Skeletal muscle satellite cell (primary cell): ENCODE data around the gene PRKCB.

ENCODE experiments used
- H3K27me3 ChIP-seq: 2 replicates; pipeline ENCODE4 v1.7.0; 2013; ENCODE audit warnings: low read length; ENCODE audit not compliant: control insufficient read depth, insufficient read depth
- H3K36me3 ChIP-seq: 2 replicates; pipeline ENCODE4 v1.7.0; 2013; ENCODE audit warnings: mild to moderate bottlenecking, control low read depth, low read length; ENCODE audit not compliant: insufficient read depth
- H3K4me1 ChIP-seq: 2 replicates; pipeline ENCODE4 v1.7.0; 2013; ENCODE audit warnings: low read length; ENCODE audit not compliant: control insufficient read depth, insufficient read depth
- H3K4me2 ChIP-seq: 2 replicates; pipeline ENCODE4 v1.7.0; 2013; ENCODE audit warnings: mild to moderate bottlenecking, low read length
- H3K4me3 ChIP-seq: 2 replicates; pipeline ENCODE4 v1.7.0; 2013; ENCODE audit warnings: low read length
- H3K9ac ChIP-seq: 2 replicates; pipeline ENCODE4 v1.7.0; 2013; ENCODE audit warnings: mild to moderate bottlenecking, low read depth, low read length, moderate library complexity
- H3K9me3 ChIP-seq: replicated peaks from 2 replicates; pipeline ENCODE4 v1.7.0; 2013; ENCODE audit warnings: mild to moderate bottlenecking, control low read depth, low read length

Gene PRKCB

DNA sequence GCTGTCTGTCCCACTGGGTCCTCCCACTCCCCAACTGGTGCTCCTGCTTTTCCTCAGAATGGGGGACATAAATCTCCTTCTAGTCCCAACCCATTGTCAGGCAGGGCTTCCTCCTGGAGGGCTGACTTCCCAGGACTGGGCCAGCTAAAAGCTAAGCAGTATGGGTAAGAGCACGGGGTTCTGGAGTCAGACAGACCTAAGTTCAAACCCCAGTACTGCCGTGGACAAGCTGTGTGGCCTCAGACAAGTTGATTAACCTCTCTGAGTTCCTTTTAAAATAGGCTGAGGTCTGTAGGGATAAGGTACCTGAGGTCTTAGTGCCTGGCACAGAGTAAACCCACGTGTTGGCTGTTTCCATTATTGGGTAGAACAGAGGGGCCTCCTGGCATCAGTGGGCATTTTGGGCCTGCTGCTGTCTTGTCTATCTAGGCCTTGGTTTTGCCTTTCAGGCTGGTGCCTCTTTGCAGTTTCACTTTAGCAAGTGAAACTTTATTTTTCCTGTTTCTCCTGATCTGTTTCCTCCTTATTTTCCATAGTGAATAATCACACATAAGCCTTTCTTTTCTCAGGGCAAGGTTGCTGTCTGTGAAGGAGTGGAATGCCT lies 114.6 kb downstream of the PRKCB start:
- Histone ChIP-seq H3K9ac (no peak overlapping the region), H3K36me3 (no peaks in the 10 kb centered on the region), H3K4me1 (no peaks in the 10 kb centered on the region), H3K9me3 (no peaks in the 10 kb centered on the region), H3K4me3 (no peak overlapping the region), H3K4me2 (no peak overlapping the region), H3K27me3 (no peaks in the 10 kb centered on the region)

DNA sequence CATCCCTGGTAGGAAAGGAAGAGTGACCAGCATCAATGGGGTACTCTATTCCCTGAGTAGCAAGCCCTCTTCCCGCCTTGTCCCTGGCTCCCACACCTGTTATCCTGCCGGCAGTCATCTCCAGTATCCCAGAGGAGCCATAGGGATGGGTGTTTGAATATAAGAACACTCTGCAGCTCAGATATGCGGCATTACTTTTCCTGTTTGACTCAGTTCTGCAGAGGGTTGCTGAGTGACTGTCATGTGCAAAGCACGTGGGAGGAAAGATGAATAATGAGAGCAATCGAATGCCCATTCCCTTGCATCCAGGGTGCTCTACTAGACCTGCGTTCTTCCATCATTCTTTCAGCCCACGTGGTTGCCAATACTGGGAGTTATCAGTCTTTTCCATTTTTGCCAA lies 115.1 kb downstream of the PRKCB start:
- no peak overlapping the region for H3K9ac ChIP-seq
- no peak overlapping the region for H3K4me2 ChIP-seq
- no peaks in the 10 kb centered on the region for H3K9me3 ChIP-seq
- H3K27me3 ChIP-seq, result no peaks in the 10 kb centered on the region
- no peaks in the 10 kb centered on the region for H3K4me1 ChIP-seq
- H3K36me3 ChIP-seq, result no peaks in the 10 kb centered on the region
- H3K4me3 ChIP-seq, result no peak overlapping the region

DNA sequence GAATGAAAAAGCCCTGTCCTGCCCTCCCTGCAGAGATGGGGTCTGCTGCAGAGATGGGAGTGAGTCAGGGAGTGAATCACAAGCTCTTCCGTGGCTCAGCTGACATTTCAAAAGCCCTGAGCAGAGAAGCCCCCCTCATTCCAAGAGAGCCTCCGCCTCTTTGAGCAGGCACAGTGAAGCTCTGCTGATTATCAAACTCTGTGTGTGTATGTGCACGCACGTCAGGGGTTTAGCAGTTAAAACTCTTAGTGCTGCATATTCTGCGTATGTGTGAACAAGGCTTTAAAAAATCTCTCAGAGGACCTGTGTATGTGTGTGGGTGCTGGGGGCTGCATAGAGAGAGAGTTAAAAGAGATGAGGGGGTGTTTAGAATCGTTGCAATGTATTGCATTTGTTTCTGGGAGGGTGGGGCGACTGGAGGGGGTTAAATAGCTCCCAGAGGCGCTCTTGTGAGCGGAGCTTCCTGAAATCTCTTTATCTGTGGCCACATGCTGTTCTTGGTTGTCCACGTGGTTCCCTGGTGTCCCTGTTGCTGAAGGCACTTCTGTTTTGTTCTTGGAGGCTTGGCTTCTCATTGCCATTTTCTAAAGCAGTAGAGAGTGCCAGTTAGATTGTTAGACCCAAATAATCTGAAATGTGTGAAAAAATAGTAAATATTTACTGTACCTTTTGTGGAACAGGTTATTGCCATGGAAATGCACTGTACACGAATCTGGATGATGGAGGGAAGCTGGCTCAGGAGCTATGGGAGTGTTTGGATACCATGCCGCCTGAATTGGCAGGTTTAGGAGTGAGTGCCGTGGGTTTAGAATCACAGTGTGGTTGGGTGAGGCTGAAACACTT lies 116.6 kb downstream of the PRKCB start:
- Histone ChIP-seq H3K4me2 (no peak overlapping the region), H3K27me3 (no peaks in the 10 kb centered on the region), H3K9me3 (no peaks in the 10 kb centered on the region), H3K9ac (no peak overlapping the region), H3K4me3 (no peak overlapping the region), H3K4me1 (no peaks in the 10 kb centered on the region), H3K36me3 (no peaks in the 10 kb centered on the region)

DNA sequence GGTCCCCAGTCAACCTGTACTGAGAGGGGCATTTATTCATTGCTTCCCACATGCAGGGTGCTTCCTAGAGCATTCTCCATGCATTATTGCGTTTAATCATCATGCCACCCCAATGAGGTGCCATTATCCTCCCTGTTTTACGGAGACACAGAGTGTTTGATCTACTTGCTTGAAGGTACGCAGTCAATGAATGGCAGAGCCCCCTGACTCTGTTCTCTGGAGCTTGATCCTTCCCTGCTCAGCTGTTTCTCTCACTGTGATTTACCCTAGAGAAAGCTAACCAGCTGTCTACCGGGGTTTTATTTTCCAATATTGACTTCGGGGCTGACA lies 117.2 kb downstream of the PRKCB start:
- H3K4me3 ChIP-seq, result no peak overlapping the region
- H3K27me3 ChIP-seq, result no peaks in the 10 kb centered on the region
- H3K4me2 ChIP-seq, result no peak overlapping the region
- no peaks in the 10 kb centered on the region for H3K9me3 ChIP-seq
- H3K36me3 ChIP-seq, result no peaks in the 10 kb centered on the region
- H3K9ac ChIP-seq, result no peak overlapping the region
- H3K4me1 ChIP-seq, result no peaks in the 10 kb centered on the region

DNA sequence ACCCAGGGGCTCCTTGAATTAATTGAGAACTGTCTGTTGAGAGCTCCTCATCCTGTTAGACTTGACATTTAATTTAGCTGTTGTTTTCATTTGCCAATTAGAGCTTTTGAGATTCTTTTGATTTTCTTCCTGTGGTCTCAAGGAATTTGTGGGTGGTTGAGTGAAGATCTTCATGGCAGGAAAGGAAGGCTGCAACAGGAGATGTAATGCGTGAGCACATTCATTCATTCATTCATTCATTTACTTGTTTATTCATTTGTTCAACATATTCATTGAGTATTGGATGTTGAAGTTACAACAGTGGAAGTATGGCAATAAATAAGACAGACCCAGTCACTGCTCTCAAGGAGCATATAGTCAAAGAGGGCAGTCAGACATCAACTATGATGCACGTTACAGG lies 117.7 kb downstream of the PRKCB start:
- Histone ChIP-seq H3K4me1 (no peaks in the 10 kb centered on the region), H3K9me3 (no peaks in the 10 kb centered on the region)

DNA sequence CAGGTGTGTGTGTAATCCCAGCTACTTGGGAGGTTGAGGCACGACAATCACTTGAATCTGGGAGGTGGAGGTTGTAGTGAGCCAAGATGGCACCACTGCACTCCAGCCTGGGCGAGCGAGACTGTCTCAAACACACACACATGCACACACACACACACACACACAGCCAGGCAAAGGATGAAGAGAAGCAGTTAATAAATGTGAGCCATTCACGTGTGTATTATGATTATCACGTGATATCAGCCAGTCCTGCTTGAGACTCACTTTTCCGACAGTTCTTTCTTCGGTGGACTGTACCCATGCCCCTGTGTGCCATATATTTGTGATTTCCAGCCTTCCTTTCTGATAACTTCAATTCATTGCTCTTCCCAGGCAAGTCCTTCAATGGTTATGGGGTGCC lies 119.3 kb downstream of the PRKCB start:
- no peak overlapping the region for H3K4me3 ChIP-seq
- H3K4me1 ChIP-seq, result no peaks in the 10 kb centered on the region
- no peak overlapping the region for H3K9ac ChIP-seq
- H3K27me3 ChIP-seq, result no peaks in the 10 kb centered on the region
- H3K4me2 ChIP-seq, result no peak overlapping the region
- H3K36me3 ChIP-seq, result no peaks in the 10 kb centered on the region
- no peaks in the 10 kb centered on the region for H3K9me3 ChIP-seq

More for the DNA sequence above, 117.7 kb downstream of the PRKCB start:
- Histone ChIP-seq H3K4me3 (no peak overlapping the region), H3K27me3 (no peaks in the 10 kb centered on the region), H3K4me2 (no peak overlapping the region), H3K9ac (no peak overlapping the region), H3K36me3 (no peaks in the 10 kb centered on the region)

DNA sequence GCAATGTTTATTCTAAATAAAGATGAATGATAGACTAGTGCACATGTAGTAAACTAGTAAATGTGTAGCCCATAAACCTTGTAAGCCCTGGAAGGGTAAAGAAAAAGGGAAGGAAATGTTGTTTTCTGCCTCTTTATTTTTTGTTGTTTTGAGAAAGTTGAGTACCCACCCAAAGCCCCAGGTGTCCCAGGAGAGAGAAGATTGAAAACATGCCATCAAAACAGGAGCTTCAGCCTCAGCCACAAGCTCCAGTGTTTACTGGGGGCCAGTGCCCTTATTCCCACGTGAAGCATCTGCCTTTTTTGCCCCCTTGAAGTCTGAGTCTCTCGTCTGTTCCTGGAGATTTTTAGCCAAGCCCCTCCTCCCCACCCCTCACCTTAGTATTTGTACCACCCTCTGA lies 121.5 kb downstream of the PRKCB start:
- no peaks in the 10 kb centered on the region for H3K9me3 ChIP-seq
- H3K4me3 ChIP-seq, result no peak overlapping the region
- no peaks in the 10 kb centered on the region for H3K27me3 ChIP-seq
- H3K4me2 ChIP-seq, result no peak overlapping the region
- no peak overlapping the region for H3K9ac ChIP-seq
- H3K4me1 ChIP-seq, result no peaks in the 10 kb centered on the region
- no peaks in the 10 kb centered on the region for H3K36me3 ChIP-seq

DNA sequence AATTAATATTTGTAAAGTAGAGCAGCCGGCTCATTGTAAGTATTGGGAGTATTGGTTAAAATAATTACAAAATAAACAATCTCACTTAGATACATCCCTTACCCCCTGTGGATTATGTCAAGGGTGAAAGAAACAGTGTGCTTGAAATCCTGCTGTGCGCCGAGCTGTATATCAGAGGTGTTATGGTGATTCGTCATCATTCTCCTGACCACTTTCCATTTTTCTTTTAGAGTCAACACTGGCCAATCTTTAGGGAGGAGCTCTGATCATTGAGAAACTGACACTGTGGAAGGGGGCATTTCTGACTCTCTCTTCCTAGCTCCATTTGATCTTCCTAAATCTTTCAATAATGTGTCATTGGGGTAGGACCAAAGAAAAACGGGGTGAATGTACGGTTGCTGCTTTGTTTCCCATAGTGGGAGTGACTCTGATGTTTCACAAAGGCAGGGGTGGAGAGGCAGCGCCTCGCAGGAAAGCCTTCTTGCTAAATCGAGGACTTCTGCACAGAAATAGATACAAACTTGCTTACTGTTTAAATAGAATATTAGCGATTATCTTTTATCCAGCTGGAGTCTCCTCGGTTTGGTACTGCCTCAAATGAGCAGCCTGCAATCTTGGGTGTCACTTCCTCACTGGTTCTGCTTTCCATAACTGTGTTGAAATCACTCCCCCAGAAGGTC lies 123.4 kb downstream of the PRKCB start:
- Histone ChIP-seq H3K4me2 (no peak overlapping the region), H3K4me3 (no peak overlapping the region), H3K36me3 (no peaks in the 10 kb centered on the region), H3K27me3 (no peaks in the 10 kb centered on the region), H3K9me3 (no peaks in the 10 kb centered on the region), H3K4me1 (no peaks in the 10 kb centered on the region), H3K9ac (no peak overlapping the region)

DNA sequence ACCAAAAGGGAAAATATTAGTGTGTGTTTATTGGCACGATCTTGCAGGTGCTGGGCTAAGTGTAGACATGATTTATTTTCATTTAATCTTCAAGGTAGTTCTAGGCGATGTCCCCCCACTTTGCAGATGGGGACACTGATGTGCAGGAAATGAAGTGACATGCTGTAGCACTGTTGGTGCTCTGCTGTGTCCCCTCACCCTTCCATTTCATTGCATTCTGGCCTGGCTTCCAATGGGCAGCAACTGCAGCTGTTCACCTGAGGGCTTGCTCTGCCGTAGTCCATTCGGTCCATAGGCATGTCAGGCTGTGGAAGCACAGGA lies 123.9 kb downstream of the PRKCB start:
- Histone ChIP-seq H3K4me1 (no peaks in the 10 kb centered on the region), H3K9me3 (no peaks in the 10 kb centered on the region), H3K4me3 (no peak overlapping the region)

DNA sequence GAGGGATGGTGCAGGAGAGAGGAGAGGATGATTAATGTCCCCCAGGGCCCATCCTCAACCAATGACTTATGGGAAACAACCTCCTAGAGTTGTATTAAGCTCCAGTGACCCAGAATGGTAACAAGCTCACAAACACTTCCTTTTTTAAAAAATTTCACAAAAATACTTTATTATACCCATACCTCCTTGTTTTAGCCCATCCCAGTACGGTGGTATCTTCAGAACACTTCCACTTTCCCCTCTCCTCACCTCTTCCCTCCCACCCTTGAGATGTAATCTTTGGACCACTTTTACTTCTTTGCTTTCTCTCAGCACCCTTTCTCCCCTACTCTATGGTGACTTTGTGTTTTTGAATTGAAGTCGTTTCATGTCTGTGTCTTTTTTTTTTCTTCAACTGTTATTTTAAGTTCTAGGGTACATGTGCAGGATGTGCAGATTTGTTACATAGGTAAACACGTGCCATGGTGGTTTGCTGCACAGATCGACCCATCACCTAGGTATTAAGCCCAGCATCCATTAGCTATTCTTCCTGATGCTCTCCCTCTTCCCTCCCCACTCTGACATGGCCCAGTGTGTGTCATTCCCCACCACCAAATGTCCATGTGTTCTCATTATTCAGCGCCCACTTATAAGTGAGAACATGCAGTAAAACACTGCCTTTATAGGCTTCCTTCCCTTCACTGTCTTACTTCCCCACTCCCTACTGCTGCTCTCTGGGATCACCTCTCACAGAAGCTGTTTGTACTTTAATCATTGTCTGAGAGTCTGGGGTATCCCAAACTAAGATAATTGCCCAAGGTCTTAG lies 124.5 kb downstream of the PRKCB start:
- no peak overlapping the region for H3K9ac ChIP-seq
- no peak overlapping the region for H3K4me3 ChIP-seq
- H3K27me3 ChIP-seq, result no peaks in the 10 kb centered on the region
- no peaks in the 10 kb centered on the region for H3K4me1 ChIP-seq
- H3K4me2 ChIP-seq, result no peak overlapping the region
- H3K36me3 ChIP-seq, result no peaks in the 10 kb centered on the region
- no peaks in the 10 kb centered on the region for H3K9me3 ChIP-seq

More for the DNA sequence above, 123.9 kb downstream of the PRKCB start:
- Histone ChIP-seq H3K9ac (no peak overlapping the region), H3K4me2 (no peak overlapping the region), H3K27me3 (no peaks in the 10 kb centered on the region), H3K36me3 (no peaks in the 10 kb centered on the region)

DNA sequence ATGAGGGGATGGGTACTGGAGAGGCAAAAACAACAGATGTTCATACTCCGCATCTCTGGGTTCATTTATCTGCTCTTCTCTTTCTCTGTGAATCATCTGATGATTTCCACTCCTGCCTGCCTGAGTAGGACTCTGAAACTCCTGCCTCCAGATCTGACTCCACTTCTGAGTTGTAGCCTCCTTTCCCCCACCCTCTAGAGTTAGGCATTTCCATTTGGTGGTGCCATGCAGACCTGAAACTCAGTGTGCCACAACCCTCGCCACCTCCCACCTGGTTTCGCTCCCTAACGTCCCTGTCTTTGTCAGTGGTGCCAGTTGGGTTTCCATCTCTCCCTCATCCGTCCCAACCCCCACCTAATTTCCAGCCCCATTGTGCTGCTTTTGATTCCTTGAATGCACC lies 126.2 kb downstream of the PRKCB start:
- no peaks in the 10 kb centered on the region for H3K27me3 ChIP-seq
- H3K4me2 ChIP-seq, result no peak overlapping the region
- H3K4me3 ChIP-seq, result no peak overlapping the region
- no peaks in the 10 kb centered on the region for H3K36me3 ChIP-seq
- H3K4me1 ChIP-seq, result no peaks in the 10 kb centered on the region
- H3K9me3 ChIP-seq, result no peaks in the 10 kb centered on the region
- no peak overlapping the region for H3K9ac ChIP-seq
